Measurements from ENCODE around the gene ST6GALNAC4.

ST6GALNAC4 gene

GRCh38 chr9:127867356-127868277 lies 49.2 kb downstream of the ST6GALNAC4 start:
- H3K4me1 ChIP-seq, result no peaks in the 10 kb centered on the region
- no peak for DNase-seq (ENCODE audit: low spot score in 2 of 2)
- H3K36me3 ChIP-seq (replicated peaks), result no peaks in the 10 kb centered on the region
- H3K4me3 ChIP-seq, result no peak overlapping the region
- H3K27me3 ChIP-seq (ENCODE audit: low read depth), result no peaks in the 10 kb centered on the region
- H3K9me3 ChIP-seq, result no peaks in the 10 kb centered on the region
- in situ Hi-C loops (cut with MboI; ENCODE audit: low sequenced_read_pairs), result no loop called here

DNA sequence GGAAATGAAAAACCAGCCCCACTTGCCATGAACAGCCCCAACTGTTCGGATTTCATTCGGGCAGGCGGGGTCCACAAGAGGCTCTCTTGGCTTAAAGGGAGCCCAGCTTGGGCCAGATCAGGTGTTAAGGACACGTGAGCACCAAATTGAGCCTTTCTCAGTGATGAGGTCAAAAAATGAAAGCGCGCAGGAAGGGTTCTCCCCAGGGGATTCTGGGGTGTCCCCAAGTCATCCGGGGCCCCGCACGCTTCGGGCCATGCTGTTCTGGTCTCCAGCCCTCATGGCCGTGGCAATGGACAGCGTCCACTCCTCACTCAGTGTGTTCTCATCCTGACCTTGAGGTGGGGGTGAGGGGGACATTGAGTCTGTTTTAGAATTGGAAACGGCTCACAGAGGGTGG lies 50.3 kb downstream of the ST6GALNAC4 start:
- Histone ChIP-seq H3K9me3 (no peaks in the 10 kb centered on the region), H3K27me3 (ENCODE audit: low read depth) (no peaks in the 10 kb centered on the region), H3K4me1 (no peaks in the 10 kb centered on the region), H3K4me3 (no peak overlapping the region), H3K36me3 (replicated peaks) (no peaks in the 10 kb centered on the region)
- in situ Hi-C loops (cut with MboI; ENCODE audit: low sequenced_read_pairs), result no loop called here
- no peak for DNase-seq (ENCODE audit: low spot score in 2 of 2)

DNA sequence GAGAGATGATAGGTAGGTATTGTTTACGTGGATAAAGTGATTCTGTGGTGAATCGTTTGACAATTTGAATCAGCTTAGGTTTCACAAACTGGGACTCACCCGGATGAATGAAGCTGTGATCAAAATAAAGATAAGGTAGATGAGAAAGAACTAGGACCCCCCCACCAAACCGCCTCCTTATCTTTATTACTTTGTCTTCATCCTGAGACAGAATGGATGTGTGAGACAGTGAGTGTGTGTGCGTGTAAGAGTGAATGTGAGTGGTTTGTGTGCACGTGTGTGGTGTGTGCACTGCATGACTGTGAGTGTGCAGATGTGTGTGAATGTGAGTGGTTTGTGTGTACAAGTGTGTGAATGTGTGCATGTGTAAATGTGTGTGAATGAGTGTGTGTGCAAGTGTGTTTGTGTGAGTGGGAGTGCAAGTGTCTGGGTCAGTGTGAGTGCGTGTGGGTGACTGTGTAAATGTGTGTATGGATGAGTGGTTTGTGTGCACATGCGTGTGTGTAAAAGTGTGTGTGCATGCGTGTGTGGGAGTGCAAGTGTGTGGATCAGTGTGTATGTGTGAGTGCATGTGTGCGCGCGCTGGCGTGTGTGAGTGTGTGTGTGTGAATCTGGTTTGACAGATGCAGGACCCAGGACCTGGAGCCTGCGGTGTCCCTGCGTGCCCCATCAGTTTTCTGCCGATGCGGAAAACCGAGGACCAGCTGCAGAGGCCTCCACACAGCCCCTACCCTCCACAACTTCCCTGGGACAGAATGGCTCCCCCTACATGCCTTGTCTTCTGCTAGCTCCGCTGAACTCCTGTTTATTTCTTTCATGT lies 51.0 kb downstream of the ST6GALNAC4 start:
- DNase-seq (ENCODE audit: low spot score in 2 of 2), result no peak
- H3K9me3 ChIP-seq, result no peaks in the 10 kb centered on the region
- no peak overlapping the region for H3K4me3 ChIP-seq
- in situ Hi-C loops (cut with MboI; ENCODE audit: low sequenced_read_pairs), result no loop called here
- H3K36me3 ChIP-seq (replicated peaks), result no peaks in the 10 kb centered on the region
- H3K27me3 ChIP-seq (ENCODE audit: low read depth), result no peaks in the 10 kb centered on the region
- H3K4me1 ChIP-seq, result no peaks in the 10 kb centered on the region

- H3K36me3 ChIP-seq (replicated peaks), result no peaks in the 10 kb centered on the region
- no peaks in the 10 kb centered on the region for H3K4me1 ChIP-seq
- H3K4me3 ChIP-seq, result no peak overlapping the region
- no peak for DNase-seq (ENCODE audit: low spot score in 2 of 2)
- in situ Hi-C loops (cut with MboI; ENCODE audit: low sequenced_read_pairs), result no loop called here
- H3K9me3 ChIP-seq, result no peaks in the 10 kb centered on the region
- no peaks in the 10 kb centered on the region for H3K27me3 ChIP-seq (ENCODE audit: low read depth)
These were observed 53.6 kb downstream of the ST6GALNAC4 start for GRCh38 chr9:127863191-127863621.

DNA sequence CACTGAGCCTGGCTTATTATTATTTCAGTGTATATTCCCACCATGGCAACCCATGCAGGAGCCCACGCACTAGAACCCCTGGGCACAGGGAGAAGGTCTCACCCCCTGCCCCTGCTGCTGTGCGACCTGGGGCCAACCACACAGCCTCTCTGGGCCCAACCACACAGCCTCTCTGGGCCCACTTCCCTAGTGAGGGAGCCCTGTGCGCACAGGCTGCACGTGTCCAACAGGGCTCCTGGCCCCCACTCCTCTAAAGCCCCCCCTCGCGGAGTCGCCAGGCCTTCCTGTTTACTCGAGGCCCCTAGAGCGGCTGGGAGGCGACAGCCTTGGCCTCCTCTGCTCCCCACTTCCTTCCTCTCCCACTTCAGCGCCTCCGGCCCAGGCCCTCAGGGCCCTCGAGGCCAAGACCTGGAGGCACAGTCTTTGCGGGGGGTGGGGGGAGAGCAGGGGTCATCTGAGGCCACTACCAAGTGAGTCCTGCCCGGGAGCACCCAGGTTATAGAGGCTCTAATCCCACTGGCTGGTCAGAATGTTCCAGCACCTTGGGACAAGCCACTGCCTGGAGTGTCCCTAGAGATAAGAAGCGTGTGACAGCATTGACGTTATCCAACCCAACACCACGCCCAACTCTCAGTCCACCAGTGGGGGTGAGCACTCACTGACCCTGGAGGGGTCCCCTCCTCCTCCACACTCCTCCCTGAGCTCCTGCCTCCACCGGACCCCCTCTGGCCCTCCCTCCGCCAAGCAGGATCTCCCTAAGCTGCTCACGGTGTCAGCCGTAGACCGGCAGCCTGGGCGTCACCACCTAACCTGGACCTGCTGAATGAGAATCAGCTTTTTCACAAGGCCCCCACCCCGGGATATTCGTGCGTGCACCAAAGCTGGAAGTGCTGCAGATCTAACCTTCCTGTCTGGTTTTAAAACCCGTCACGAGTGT lies 54.5 kb downstream of the ST6GALNAC4 start:
- no peaks in the 10 kb centered on the region for H3K36me3 ChIP-seq (replicated peaks)
- no peaks in the 10 kb centered on the region for H3K9me3 ChIP-seq
- H3K4me1 ChIP-seq, result no peaks in the 10 kb centered on the region
- in situ Hi-C loops (cut with MboI; ENCODE audit: low sequenced_read_pairs), result no loop called here
- H3K4me3 ChIP-seq, result no peak overlapping the region
- no peak for DNase-seq (ENCODE audit: low spot score in 2 of 2)
- no peaks in the 10 kb centered on the region for H3K27me3 ChIP-seq (ENCODE audit: low read depth)

- Histone ChIP-seq H3K27me3 (ENCODE audit: low read depth) (no peaks in the 10 kb centered on the region), H3K4me3 (no peak overlapping the region), H3K36me3 (replicated peaks) (no peaks in the 10 kb centered on the region), H3K4me1 (no peaks in the 10 kb centered on the region), H3K9me3 (no peaks in the 10 kb centered on the region)
- DNase-seq (ENCODE audit: low spot score in 2 of 2), result no peak
- in situ Hi-C loops (cut with MboI; ENCODE audit: low sequenced_read_pairs), result no loop called here
These were observed 56.1 kb downstream of the ST6GALNAC4 start for GRCh38 chr9:127860779-127861178.

DNA sequence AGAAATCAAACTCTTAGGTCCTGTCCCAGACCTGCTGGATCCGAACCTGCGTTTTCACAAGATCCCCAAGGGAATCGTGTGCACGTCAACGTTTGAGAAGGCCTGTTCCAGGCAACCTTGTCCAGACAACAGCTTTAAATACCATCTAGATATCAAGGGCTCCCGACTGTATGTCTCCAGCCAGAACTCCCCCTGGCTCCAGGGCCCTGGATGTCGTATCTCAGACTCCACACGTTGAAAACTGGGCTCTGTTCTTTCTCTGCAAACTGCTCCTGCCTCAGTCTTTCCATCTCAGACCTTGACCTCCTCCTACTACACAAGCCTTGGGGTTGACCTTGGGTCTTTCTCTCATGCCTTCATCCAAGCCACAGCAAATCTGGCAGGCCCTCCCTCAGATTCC lies 56.6 kb downstream of the ST6GALNAC4 start:
- no peak for DNase-seq (ENCODE audit: low spot score in 2 of 2)
- Histone ChIP-seq H3K4me1 (no peaks in the 10 kb centered on the region), H3K4me3 (no peak overlapping the region), H3K36me3 (replicated peaks) (no peaks in the 10 kb centered on the region), H3K27me3 (ENCODE audit: low read depth) (no peaks in the 10 kb centered on the region), H3K9me3 (no peaks in the 10 kb centered on the region)
- in situ Hi-C loops (cut with MboI; ENCODE audit: low sequenced_read_pairs), result no loop called here

DNA sequence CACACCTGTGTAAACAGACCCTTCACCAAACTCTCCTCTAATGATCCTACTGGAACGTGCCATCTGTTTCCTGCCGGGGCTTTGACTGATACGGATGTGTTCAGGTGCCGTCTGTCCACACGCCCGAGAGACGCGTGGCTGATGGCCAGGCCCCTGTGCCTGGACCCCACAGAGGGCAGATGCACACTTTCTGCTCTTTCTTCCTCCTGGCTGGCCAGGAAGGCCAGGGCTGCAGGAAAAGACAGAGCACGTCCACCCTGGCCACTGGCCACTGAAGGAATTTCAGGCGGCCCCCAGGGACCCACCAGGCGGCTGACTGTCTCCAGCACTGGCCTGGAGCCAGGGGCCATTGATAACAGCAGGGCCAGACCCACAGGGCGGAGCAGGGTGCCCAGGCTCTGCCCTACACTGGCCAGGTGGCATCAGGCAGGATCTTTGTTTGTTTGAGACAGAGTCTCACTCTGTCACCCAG lies 58.8 kb downstream of the ST6GALNAC4 start:
- no peaks in the 10 kb centered on the region for H3K27me3 ChIP-seq (ENCODE audit: low read depth)
- H3K36me3 ChIP-seq (replicated peaks), result no peaks in the 10 kb centered on the region
- no peak for DNase-seq (ENCODE audit: low spot score in 2 of 2)
- H3K9me3 ChIP-seq, result no peaks in the 10 kb centered on the region
- H3K4me3 ChIP-seq, result no peak overlapping the region
- in situ Hi-C loops (cut with MboI; ENCODE audit: low sequenced_read_pairs), result no loop called here
- H3K4me1 ChIP-seq, result no peaks in the 10 kb centered on the region
